COLO829 (cell line): ENCODE measurements around the gene MAP2K6.

Source experiments
- DNase-seq: peaks from one replicate; pipeline ENCODE4 v3.0.0; 2012; ENCODE audit warnings: low spot score

Gene MAP2K6

GRCh38 chr17:69427486-69428197 lies 13.1 kb downstream of the MAP2K6 start:
- no peak for DNase-seq

- DNase-seq, result no peak
These were observed 13.9 kb downstream of the MAP2K6 start for GRCh38 chr17:69428252-69428980.

- DNase-seq, result no peak
These were observed 16.0 kb downstream of the MAP2K6 start for GRCh38 chr17:69430488-69430887.

GRCh38 chr17:69431835-69432234 lies 17.3 kb downstream of the MAP2K6 start:
- DNase-seq, result no peak

- no peak for DNase-seq
These were observed 18.6 kb downstream of the MAP2K6 start for GRCh38 chr17:69433093-69433492.

- DNase-seq, result peak; percentile 70
These were observed 19.7 kb downstream of the MAP2K6 start for GRCh38 chr17:69434164-69434579.

GRCh38 chr17:69435971-69436696 lies 21.6 kb downstream of the MAP2K6 start:
- DNase-seq, result no peak

GRCh38 chr17:69437475-69437874 lies 23.0 kb downstream of the MAP2K6 start:
- no peak for DNase-seq

- no peak for DNase-seq
These were observed 24.3 kb downstream of the MAP2K6 start for GRCh38 chr17:69438776-69439175.

GRCh38 chr17:69441179-69441578 lies 26.7 kb downstream of the MAP2K6 start:
- DNase-seq, result no peak

- DNase-seq, result no peak
These were observed 28.6 kb downstream of the MAP2K6 start for GRCh38 chr17:69443138-69443537.

- DNase-seq, result no peak
These were observed 29.5 kb downstream of the MAP2K6 start for GRCh38 chr17:69444023-69444422.

- no peak for DNase-seq
These were observed 30.6 kb downstream of the MAP2K6 start for GRCh38 chr17:69445132-69445531.

- DNase-seq, result no peak
These were observed 33.2 kb downstream of the MAP2K6 start for GRCh38 chr17:69447726-69448125.

- peak; percentile 2 for DNase-seq
These were observed 34.1 kb downstream of the MAP2K6 start for GRCh38 chr17:69448431-69449102.

GRCh38 chr17:69450131-69450530 lies 35.6 kb downstream of the MAP2K6 start:
- DNase-seq, result no peak

- DNase-seq, result no peak
These were observed 36.4 kb downstream of the MAP2K6 start for GRCh38 chr17:69450918-69451317.

- DNase-seq, result no peak
These were observed 37.2 kb downstream of the MAP2K6 start for GRCh38 chr17:69451416-69452394.

- no peak for DNase-seq
These were observed 38.3 kb downstream of the MAP2K6 start for GRCh38 chr17:69452664-69453260.

GRCh38 chr17:69454051-69454450 lies 39.6 kb downstream of the MAP2K6 start:
- no peak for DNase-seq

GRCh38 chr17:69455040-69455439 lies 40.5 kb downstream of the MAP2K6 start:
- DNase-seq, result no peak
